GM19372 (cell line): ENCODE data around the gene TMEM158.

Experiments
- ATAC-seq: cut with Tn5 transposase; IDR thresholded peaks from one replicate; pipeline ENCODE4 v1.9.1; 2021; ENCODE audit warnings: mild to moderate bottlenecking, low read depth, moderate library complexity; ENCODE audit not compliant: unreplicated experiment

The TMEM158 gene

GRCh38 chr3:45226206-45226915 is at the start of gene TMEM158:
Gene TMEM158, minus strand, starts transcription at chr3:45226287. Its CDS starts 260 bp downstream, at chr3:45226027.
- ATAC-seq: peak; percentile 72

- no peak for ATAC-seq
These were observed 49.1 kb upstream of the TMEM158 start for GRCh38 chr3:45275006-45275704.

- ATAC-seq: no peak
These were observed 47.8 kb upstream of the TMEM158 start for GRCh38 chr3:45273681-45274515.

GRCh38 chr3:45272828-45273470 is 46.9 kb upstream of the TMEM158 start:
- no peak for ATAC-seq

- no peak for ATAC-seq
These were observed 46.1 kb upstream of the TMEM158 start for GRCh38 chr3:45272032-45272810.

- no peak for ATAC-seq
These were observed 43.9 kb upstream of the TMEM158 start for GRCh38 chr3:45269952-45270351.

GRCh38 chr3:45267097-45267496 is 41.0 kb upstream of the TMEM158 start:
- no peak for ATAC-seq

GRCh38 chr3:45261333-45262110 is 35.4 kb upstream of the TMEM158 start:
- ATAC-seq: no peak

- no peak for ATAC-seq
These were observed 33.0 kb upstream of the TMEM158 start for GRCh38 chr3:45259133-45259532.

- ATAC-seq: no peak
These were observed 32.2 kb upstream of the TMEM158 start for GRCh38 chr3:45258317-45258716.

- no peak for ATAC-seq
These were observed 27.2 kb upstream of the TMEM158 start for GRCh38 chr3:45253316-45253715.

- ATAC-seq: no peak
These were observed 26.7 kb upstream of the TMEM158 start for GRCh38 chr3:45252826-45253225.

GRCh38 chr3:45249391-45249790 is 23.3 kb upstream of the TMEM158 start:
- ATAC-seq: no peak

- ATAC-seq: no peak
These were observed 20.2 kb upstream of the TMEM158 start for GRCh38 chr3:45246241-45246640.

GRCh38 chr3:45244356-45244755 is 18.3 kb upstream of the TMEM158 start:
- ATAC-seq: no peak

- no peak for ATAC-seq
These were observed 15.1 kb upstream of the TMEM158 start for GRCh38 chr3:45241206-45241605.

- ATAC-seq: no peak
These were observed 14.2 kb upstream of the TMEM158 start for GRCh38 chr3:45240292-45240691.

GRCh38 chr3:45239254-45239653 is 13.2 kb upstream of the TMEM158 start:
- no peak for ATAC-seq

GRCh38 chr3:45236964-45237363 is 10.9 kb upstream of the TMEM158 start:
- ATAC-seq: no peak
